ENCODE results near the gene ANKRD11. TPM values are rescaled to one million over a fixed set of nuclear protein-coding genes. Genes with fewer than 3 reads are reported as not detected.
"Not testable (repeated sequence)": the region's sequence is repeated elsewhere in the genome, so short reads cannot be mapped to it uniquely, and the experiment has no call there.

The ANKRD11 gene
- total RNA-seq, 1 experiment from 2014 or later: 47.0 TPM

GRCh38 chr16:89314854-89315253, 175.5 kb downstream of the ANKRD11 start:
- in situ Hi-C loops (cut with HindIII; ENCODE audit: low pct_unique_long_range_greater_than_20kb, low sequenced_read_pairs): no loop called here
- no peak for DNase-seq (ENCODE audit: low read depth, low spot score)

GRCh38 chr16:89314357-89314756, 176.0 kb downstream of the ANKRD11 start:
- in situ Hi-C loops (cut with HindIII; ENCODE audit: low pct_unique_long_range_greater_than_20kb, low sequenced_read_pairs): no loop called here
- no peak for DNase-seq (ENCODE audit: low read depth, low spot score)

- no peak for DNase-seq (ENCODE audit: low read depth, low spot score)
- in situ Hi-C loops (cut with HindIII; ENCODE audit: low pct_unique_long_range_greater_than_20kb, low sequenced_read_pairs): no loop called here
Measured at GRCh38 chr16:89313583-89313982, 176.8 kb downstream of the ANKRD11 start.

DNA sequence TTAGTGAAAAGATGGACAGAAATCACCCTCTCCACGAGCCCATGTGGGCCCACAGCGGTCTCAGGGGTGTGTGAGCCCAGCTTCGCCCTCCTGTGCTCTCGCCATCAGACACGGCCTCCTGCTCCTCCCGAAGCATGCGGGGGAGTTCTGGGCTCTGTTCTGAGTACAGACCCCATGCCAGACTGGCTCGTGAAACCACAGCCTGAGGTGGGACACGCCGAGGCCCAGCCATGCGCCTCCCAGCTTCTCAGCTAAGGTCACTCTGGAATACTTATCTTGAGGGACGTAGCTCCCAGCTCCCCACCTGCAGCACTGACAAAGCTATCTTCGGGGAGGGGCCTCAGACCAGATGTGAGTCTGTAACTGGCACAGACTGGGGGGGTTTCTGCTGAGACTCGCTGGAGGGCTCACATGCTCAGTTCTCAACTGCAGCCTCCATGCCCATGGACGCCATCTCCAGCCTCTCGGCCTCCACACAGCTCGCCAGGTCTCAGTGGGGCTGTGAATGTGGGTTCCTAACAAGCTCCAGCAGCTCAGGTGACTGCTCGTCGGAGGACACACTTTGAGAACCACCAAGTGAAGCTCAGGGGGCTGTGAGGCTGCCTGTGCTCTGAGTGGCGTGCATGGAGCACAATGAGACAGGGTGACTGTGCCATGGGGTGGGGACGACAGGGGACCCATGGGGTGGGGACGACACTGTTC, 177.6 kb downstream of the ANKRD11 start:
- DNase-seq (ENCODE audit: low read depth, low spot score): no peak
- in situ Hi-C loops (cut with HindIII; ENCODE audit: low pct_unique_long_range_greater_than_20kb, low sequenced_read_pairs): no loop called here

DNA sequence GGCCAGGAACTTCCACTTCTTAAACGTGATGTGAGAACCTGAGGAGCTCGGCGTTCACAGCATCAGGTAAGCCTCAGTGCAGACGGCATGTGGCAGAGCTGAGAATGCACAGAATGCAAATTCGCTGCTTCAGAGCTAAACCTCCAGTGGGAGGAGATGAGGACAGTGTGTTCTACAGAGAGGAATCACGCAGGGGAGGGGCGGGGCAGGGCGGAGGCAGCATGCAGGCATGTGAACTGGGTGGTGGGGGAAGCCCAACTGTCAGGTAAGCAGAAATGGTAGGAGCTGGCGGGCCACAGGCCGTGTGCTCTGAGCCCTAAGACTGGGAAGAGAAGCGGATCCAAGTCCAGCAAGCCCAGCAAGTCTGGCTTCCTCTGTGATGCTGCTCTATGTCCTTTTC, 178.2 kb downstream of the ANKRD11 start:
- in situ Hi-C loops (cut with HindIII; ENCODE audit: low pct_unique_long_range_greater_than_20kb, low sequenced_read_pairs): no loop called here
- DNase-seq (ENCODE audit: low read depth, low spot score): no peak

GRCh38 chr16:89311636-89312035, 178.7 kb downstream of the ANKRD11 start:
- DNase-seq (ENCODE audit: low read depth, low spot score): no peak
- in situ Hi-C loops (cut with HindIII; ENCODE audit: low pct_unique_long_range_greater_than_20kb, low sequenced_read_pairs): no loop called here

DNA sequence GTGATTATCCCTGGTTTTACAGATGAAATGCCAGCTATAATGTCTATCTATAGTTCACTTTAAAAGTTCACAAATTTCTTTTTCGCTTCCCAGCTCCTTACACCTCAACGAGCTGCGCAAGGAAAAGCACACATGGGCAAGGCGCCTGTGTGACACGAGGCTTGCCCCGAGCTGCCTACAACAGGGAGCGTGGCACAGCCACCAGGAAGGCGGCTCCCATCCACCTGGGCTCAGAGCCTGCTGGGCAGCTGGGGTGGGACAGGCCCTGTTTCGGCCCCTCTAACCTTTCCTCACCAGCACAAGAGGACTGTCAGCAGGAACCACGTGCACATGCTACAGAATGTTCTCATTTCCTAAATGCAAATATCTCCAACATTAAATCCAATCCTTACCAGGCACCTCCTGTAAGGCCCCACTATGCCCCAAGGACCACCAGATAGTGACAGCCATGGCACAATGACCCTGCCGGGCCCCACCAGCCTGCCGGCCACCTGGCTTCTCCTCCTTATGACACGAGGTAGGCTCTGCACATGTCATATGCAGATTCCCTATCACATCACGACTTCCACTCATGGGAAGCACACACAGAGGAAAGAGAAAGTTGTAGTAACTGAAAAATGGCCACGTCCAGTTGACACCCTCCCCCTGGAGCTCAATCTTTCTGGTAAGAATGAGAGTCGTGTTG, 180.8 kb downstream of the ANKRD11 start:
- in situ Hi-C loops (cut with HindIII; ENCODE audit: low pct_unique_long_range_greater_than_20kb, low sequenced_read_pairs): no loop called here
- no peak for DNase-seq (ENCODE audit: low read depth, low spot score)

- in situ Hi-C loops (cut with HindIII; ENCODE audit: low pct_unique_long_range_greater_than_20kb, low sequenced_read_pairs): no loop called here
- DNase-seq (ENCODE audit: low read depth, low spot score): no peak
Measured at GRCh38 chr16:89308391-89309333, 181.7 kb downstream of the ANKRD11 start.

- in situ Hi-C loops (cut with HindIII; ENCODE audit: low pct_unique_long_range_greater_than_20kb, low sequenced_read_pairs): no loop called here
- no peak for DNase-seq (ENCODE audit: low read depth, low spot score)
Measured at GRCh38 chr16:89307421-89307805, 182.9 kb downstream of the ANKRD11 start.

DNA sequence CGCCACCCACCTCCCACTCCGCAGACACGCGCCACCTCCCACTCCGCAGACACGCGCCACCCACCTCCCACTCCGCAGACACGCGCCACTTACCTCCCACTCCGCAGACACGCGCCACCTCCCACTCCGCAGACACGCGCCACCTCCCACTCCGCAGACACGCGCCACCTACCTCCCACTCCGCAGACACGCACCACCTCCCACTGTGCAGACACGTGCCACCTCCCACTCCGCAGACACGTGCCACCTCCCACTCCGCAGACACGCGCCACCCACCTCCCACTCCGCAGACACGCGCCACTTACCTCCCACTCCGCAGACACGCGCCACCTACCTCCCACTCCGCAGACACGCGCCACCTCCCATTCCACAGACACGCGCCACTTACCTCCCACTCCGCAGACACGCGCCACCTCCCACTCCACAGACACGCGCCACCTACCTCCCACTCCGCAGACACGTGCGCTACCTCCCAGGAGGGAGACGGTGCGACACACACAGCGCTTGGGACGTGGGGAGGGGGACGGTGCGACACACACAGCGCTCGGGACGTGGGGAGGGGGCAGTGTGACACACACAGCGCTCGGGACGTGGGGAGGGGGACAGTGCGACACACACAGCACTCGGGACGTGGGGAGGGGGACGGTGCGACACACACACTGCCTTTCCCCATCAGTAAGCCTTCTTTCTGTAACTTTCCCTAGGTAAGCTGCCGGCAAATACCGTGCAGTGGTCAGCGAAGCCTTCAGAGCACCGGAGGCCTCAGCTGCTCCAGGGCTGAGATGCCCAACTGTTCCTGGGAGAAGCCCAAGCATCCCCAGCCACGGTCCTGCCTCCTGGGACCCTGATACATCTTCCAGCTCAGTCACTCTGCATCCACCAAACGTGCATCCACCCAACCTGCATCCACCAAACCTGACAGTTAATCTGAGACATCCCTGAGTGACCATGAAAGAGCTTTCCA, 183.6 kb downstream of the ANKRD11 start:
- DNase-seq (ENCODE audit: low read depth, low spot score); in situ Hi-C loops (cut with HindIII; ENCODE audit: low pct_unique_long_range_greater_than_20kb, low sequenced_read_pairs): not testable (repeated sequence)

DNA sequence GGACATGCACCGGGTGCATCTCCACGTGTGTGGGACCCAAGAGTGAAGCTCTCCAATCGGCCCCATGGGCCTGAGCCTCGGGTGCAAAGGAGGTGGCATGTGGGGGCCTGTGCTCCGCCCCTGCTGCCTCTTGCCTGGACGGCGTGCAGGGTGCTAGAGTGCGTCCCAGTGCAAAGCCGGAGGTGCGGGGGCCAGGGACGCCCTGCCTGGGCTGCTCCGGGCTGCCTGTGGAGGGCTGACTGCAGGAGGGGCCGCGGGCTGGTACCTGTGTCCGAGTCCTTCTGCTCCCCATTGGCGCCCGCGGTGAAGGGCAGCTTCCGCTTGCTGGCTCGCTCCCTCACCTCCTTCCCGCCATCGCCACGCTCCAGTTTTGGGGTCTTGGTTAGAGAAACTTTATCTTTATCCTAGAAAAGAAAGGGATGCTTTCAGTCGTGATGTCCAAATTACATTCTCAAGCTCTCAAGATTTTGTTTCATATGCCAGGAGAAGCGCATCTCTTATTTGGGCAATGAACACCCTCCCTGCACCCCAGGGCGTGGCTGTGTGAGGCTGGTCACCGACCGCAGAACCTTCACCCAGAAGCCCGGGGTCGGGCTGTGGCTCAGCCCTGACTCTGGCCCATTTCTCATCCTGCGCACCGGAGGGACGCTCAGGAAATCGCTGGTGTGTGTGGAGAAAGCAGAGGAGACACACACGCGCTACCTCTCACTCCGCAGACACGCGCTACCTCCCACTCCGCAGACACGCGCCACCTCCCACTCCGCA, 185.2 kb downstream of the ANKRD11 start:
- in situ Hi-C loops (cut with HindIII; ENCODE audit: low pct_unique_long_range_greater_than_20kb, low sequenced_read_pairs): no loop called here
- no peak for DNase-seq (ENCODE audit: low read depth, low spot score)

GRCh38 chr16:89304181-89304851, 186.0 kb downstream of the ANKRD11 start:
- in situ Hi-C loops (cut with HindIII; ENCODE audit: low pct_unique_long_range_greater_than_20kb, low sequenced_read_pairs): no loop called here
- DNase-seq (ENCODE audit: low read depth, low spot score): no peak

GRCh38 chr16:89303617-89304016, 186.7 kb downstream of the ANKRD11 start:
- no peak for DNase-seq (ENCODE audit: low read depth, low spot score)
- in situ Hi-C loops (cut with HindIII; ENCODE audit: low pct_unique_long_range_greater_than_20kb, low sequenced_read_pairs): no loop called here

DNA sequence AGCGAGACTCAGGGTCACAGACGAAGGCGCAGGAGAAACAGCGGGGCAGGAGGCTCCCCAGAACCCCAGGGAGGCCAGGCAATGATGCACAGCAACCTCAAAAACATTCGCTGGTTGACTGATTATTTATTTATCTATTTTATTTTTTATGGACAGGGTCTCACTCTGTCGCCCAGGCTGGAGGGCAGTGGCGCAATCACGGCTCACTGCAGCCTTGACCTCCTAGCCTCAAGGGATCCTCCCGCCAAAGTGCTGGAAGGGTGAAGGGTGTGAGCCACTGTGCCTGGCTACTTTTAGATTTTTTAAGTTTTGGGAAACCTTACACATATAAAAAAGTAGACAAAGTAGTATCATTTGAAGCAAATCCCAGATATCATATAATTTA, 189.4 kb downstream of the ANKRD11 start:
- in situ Hi-C loops (cut with HindIII; ENCODE audit: low pct_unique_long_range_greater_than_20kb, low sequenced_read_pairs): no loop called here

GRCh38 chr16:89300311-89300975, 189.9 kb downstream of the ANKRD11 start:
- in situ Hi-C loops (cut with HindIII; ENCODE audit: low pct_unique_long_range_greater_than_20kb, low sequenced_read_pairs): no loop called here
- DNase-seq (ENCODE audit: low read depth, low spot score): no peak

More for the DNA sequence above, 189.4 kb downstream of the ANKRD11 start:
- DNase-seq (ENCODE audit: low read depth, low spot score): no peak

All from SK-MEL-5 (cell line).